GM18508 (cell line): ENCODE data around the gene KMO.

Experiments
- ATAC-seq: cut with Tn5 transposase; IDR thresholded peaks from one replicate; pipeline ENCODE4 v1.9.1; 2021; ENCODE audit warnings: moderate number of reproducible peaks; ENCODE audit not compliant: insufficient read depth, unreplicated experiment

Gene KMO

DNA sequence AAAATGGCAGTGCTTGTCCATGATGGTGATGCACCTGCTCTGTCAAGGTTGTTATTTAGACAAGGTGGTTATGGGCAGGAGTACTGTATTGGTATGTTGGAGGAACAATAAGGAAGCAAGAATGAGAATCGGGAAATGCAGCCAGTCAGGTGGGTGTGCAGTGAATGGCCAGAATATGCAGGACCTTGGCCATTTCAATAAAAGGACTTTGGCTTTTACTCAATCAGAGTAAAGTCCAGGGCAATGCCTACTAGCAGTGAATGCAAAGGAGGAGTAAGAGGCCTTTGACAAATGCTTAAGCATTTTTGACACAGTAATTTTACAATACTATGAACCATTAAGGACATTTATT is 110.4 kb downstream of the KMO start:
- ATAC-seq = no peak

DNA sequence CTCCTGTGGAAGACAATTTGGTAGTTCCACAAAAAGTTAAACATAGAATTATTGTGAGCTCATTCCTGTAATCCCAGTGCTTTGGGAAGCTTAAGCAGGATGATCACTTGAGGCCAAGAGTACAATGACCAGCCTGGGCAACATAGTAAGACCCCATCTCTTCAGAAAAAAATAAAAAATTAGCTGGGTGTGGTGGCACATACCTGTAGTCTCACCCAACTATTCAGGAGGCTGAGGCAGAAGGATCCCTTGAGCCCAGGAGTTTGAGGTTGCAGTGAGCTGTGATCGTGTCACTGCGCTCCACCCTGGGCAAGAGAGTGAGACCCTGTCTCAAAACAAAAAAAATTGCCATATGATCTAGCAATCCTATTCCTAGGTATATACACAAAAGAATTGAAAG is 112.1 kb downstream of the KMO start:
- ATAC-seq = no peak

DNA sequence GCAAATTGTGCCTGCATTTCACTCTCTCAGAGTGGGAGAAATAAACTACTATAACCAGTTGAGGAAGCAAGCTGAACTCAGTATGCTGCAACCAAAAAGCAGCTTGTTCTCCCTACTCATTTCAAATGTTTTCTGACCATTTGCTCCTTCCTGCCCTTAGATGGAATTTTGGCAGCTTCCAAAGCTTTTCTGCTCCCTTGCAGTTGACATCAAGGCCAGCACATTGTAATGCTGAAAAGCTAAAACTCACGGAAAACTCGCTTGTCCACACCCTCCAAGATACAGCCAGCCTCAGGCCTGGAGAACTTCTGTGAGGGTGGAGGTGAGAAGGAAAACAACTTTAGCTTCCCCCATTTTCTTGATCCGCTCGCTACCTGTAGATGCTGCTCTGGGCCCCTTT is 113.0 kb downstream of the KMO start:
- no peak for ATAC-seq
